Measurements from ENCODE around the gene ITPKC.

GRCh38 chr19:40682431-40682964 lies 34.4 kb upstream of the ITPKC start:
- TF ChIP-seq CTCF (IDR thresholded peaks at IDR 0.05) (no peak), POLR2AphosphoS5 (IDR thresholded peaks at IDR 0.05) (no peak)
